A549 (cell line): ENCODE results near the gene CERKL.

Experiments used
- CBX8 ChIP-seq: fragments of 200-600 bp; sonication (generic); IDR thresholded peaks from 2 replicates; pipeline ENCODE4 v1.6.1; 2016
- CTCF ChIP-seq: fragments of >200 bp; sonication (Bioruptor Twin); formaldehyde crosslinking; IDR thresholded peaks from 3 replicates; pipeline ENCODE4 v1.5.1; 2016
- E2F6 ChIP-seq: IDR thresholded peaks from 2 replicates; pipeline ENCODE4 v1.6.1; 2012; ENCODE audit warnings: low read depth, borderline replicate concordance
- EHMT2 ChIP-seq: fragments of 200-600 bp; sonication (generic); IDR thresholded peaks from 2 replicates; pipeline ENCODE4 v1.6.1; 2016; ENCODE audit warnings: antibody characterized with exemption, low read depth, mild to moderate bottlenecking, moderate library complexity
- EP300 ChIP-seq, 2 experiments: fragments of >200 bp; sonication (Bioruptor Twin); formaldehyde crosslinking; IDR thresholded peaks; 2 replicates in 1 of 2; 3 replicates in 1 of 2; pipeline ENCODE4 v1.6.1; 2016 to 2017
- GATA3 ChIP-seq: IDR thresholded peaks from 2 replicates; pipeline ENCODE4 v1.6.1; 2012; ENCODE audit warnings: borderline replicate concordance
- JUN ChIP-seq, 2 experiments: fragments of >200 bp; sonication (Bioruptor Twin); formaldehyde crosslinking; IDR thresholded peaks; 2 replicates in 1 of 2; 3 replicates in 1 of 2; pipeline ENCODE4 v1.6.1; 2016 to 2017
- KDM1A ChIP-seq: fragments of 200-600 bp; sonication (generic); IDR thresholded peaks from 2 replicates; pipeline ENCODE4 v1.6.1; 2016; ENCODE audit warnings: low read depth, mild to moderate bottlenecking
- MAZ ChIP-seq: fragments of 150-350 bp; IDR thresholded peaks from 2 replicates; pipeline ENCODE4 v1.6.1; 2014; ENCODE audit warnings: antibody characterized with exemption, low read depth, low read length, borderline replicate concordance
- POLR2A ChIP-seq: IDR thresholded peaks from 2 replicates; pipeline ENCODE4 v1.6.1; 2012; ENCODE audit warnings: mild to moderate bottlenecking, low read length
- RAD21 ChIP-seq, 2 experiments: fragments of >200 bp in 1 of 2; sonication (Bioruptor Twin) in 1 of 2; formaldehyde crosslinking in 1 of 2; IDR thresholded peaks in 1 of 2; conservative IDR thresholded peaks in 1 of 2; 2 replicates in 1 of 2; 3 replicates in 1 of 2; pipeline ENCODE4 v1.6.1; 2012 to 2018; ENCODE audit warnings: inconsistent platforms in 1 of 2
- USF2 ChIP-seq: fragments of 450-650 bp; IDR thresholded peaks from 2 replicates; pipeline ENCODE4 v1.6.1; 2014; ENCODE audit warnings: antibody characterized with exemption

- TF ChIP-seq CTCF (no peak), POLR2A (no peak), CBX8 (no peak), KDM1A (no peak), MAZ (no peak), GATA3 (no peak), EP300 (IDR thresholded peaks at IDR 0.05) (no peak), E2F6 (no peak), EHMT2 (no peak), RAD21 (conservative IDR thresholded peaks at IDR 0.05 in 1 of 2, IDR thresholded peaks at IDR 0.05 in 1 of 2) (no peak), JUN (IDR thresholded peaks at IDR 0.05) (no peak), USF2 (no peak)
These were observed 139.9 kb downstream of the CERKL start for GRCh38 chr2:181516992-181517391.
